Prostate gland (tissue), 2 donors: ENCODE data around the gene CEP152. TPM values are rescaled to one million over a fixed set of nuclear protein-coding genes. Genes with fewer than 3 reads are reported as not detected.

ENCODE experiments used
- DNase-seq: peaks from one replicate; pipeline ENCODE4 v3.0.0-alpha.2; 2019; ENCODE audit warnings: low spot score
- H3K27ac ChIP-seq, 2 donors: fragments of 200-600 bp; sonication (generic); 2 replicates each; pipeline ENCODE4 v1.5.1; 2017 to 2019
- H3K27me3 ChIP-seq: fragments of 200-600 bp; sonication (generic); replicated peaks from 2 replicates; pipeline ENCODE4 v1.5.1; 2019; ENCODE audit not compliant: insufficient read depth
- H3K36me3 ChIP-seq, 2 donors: fragments of 200-600 bp; sonication (generic); 1 replicate in 1 of 2; 2 replicates in 1 of 2; pipeline versions ENCODE4 v1.5.1 to v1.8.1; 2017 to 2019
- H3K4me1 ChIP-seq: fragments of 200-600 bp; sonication (generic); replicated peaks from 2 replicates; pipeline ENCODE4 v1.5.1; 2019
- H3K4me3 ChIP-seq, 2 donors: fragments of 200-600 bp; sonication (generic); 2 replicates each; pipeline ENCODE4 v1.5.1; 2017 to 2019
- H3K9me3 ChIP-seq: fragments of 200-600 bp; sonication (generic); 2 replicates; pipeline ENCODE4 v1.5.1; 2017
- CTCF ChIP-seq, 4 experiments: fragments of 200-600 bp in 2 of 4; fragments of 450-650 bp in 2 of 4; sonication (generic) in 2 of 4; IDR thresholded peaks; 1 replicate in 3 of 4; 2 replicates in 1 of 4; pipeline ENCODE4 v1.5.1; 2016 to 2019; ENCODE audit warnings: antibody characterized with exemption in 4 of 4, mild to moderate bottlenecking in 2 of 4, moderate library complexity in 2 of 4
- POLR2A ChIP-seq: fragments of 450-650 bp; IDR thresholded peaks from one replicate; pipeline ENCODE4 v1.6.1; 2016; ENCODE audit warnings: antibody characterized with exemption, mild to moderate bottlenecking
- POLR2AphosphoS5 ChIP-seq: sonication (generic); formaldehyde crosslinking; IDR thresholded peaks from one replicate; pipeline ENCODE4 v1.6.1; 2017; ENCODE audit warnings: antibody characterized with exemption
- WGBS: methylation state at CpG from one replicate; pipeline ENCODE4 v1.1.5; 2018; 5-methylcytosine and 5-hydroxymethylcytosine counted together
- intact Hi-C: fragments of 100-400 bp; cut with DNase I; formaldehyde crosslinking; loops from one replicate; pipeline ENCODE4 v1.14.2; 2022
- total RNA-seq, 2 donors: library from RNA; depleted of rRNA; stranded (reverse); fragments of >200 nt; gene quantifications; one replicate each; pipeline ENCODE4 v1.1.0, GENCODE V29; 2016

The CEP152 gene
- total RNA-seq, 2 donors from 2014 or later, result 5.9 to 9.0 TPM

- intact Hi-C loops, result no loop called here
- Histone ChIP-seq H3K36me3 (no peaks in the 10 kb centered on the region), H3K9me3 (no peaks in the 10 kb centered on the region), H3K4me1 (no peaks in the 10 kb centered on the region), H3K27me3 (no peaks in the 10 kb centered on the region), H3K27ac (no peak overlapping the region), H3K4me3 (no peak overlapping the region)
- TF ChIP-seq POLR2AphosphoS5 (no peak), POLR2A (no peak)
- DNase-seq, result no peak
- 33% methylated on average over 3 of the region's 3 CpGs for WGBS
Observed at GRCh38 chr15:48696627-48697312, 114.1 kb downstream of the CEP152 start.

DNA sequence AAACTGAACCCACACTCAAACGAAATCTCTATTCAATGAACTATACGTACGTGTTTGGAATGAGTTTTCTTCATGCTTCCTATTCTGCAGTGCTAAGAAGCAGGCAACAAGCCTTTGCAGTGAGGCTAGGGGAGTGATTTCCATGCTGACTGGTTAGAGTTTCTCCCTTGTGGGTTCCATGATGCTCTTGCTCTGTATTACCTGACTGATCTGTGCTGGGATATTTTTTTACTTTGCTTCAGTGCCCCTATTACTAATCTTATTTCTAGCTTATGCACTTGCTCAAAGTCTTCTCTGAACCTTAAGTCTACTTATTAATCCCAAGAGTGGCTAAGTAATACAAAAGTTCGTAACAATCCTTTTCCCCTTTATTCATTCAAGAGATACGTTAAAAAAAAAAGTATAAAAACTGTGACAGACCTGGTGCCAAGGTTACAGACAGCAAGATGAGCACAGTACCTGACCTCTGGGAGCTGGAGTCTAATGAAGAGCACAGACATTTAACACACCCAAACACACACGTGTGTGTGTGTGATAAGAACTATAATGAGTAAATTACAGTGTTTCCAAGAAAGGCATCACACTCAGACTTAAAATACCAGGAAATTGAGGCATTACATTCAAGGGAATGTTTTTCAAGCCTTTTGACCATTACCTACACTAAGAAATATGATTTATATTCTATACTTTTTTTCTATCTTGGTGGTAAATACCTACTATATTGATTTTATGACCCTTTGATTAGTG is 114.9 kb downstream of the CEP152 start:
- H3K27me3 ChIP-seq, result no peaks in the 10 kb centered on the region
- no peak for DNase-seq
- no peaks in the 10 kb centered on the region for H3K36me3 ChIP-seq
- no peak overlapping the region for H3K4me3 ChIP-seq
- H3K4me1 ChIP-seq, result no peaks in the 10 kb centered on the region
- no peak overlapping the region for H3K27ac ChIP-seq
- WGBS, result 68% methylated on average over 6 of the region's 6 CpGs
- no peak for TF ChIP-seq POLR2AphosphoS5
- TF ChIP-seq POLR2A, result no peak
- TF ChIP-seq CTCF (IDR thresholded peaks at IDR 0.05), result no peak
- intact Hi-C loops, result no loop called here
- H3K9me3 ChIP-seq, result no peaks in the 10 kb centered on the region

DNA sequence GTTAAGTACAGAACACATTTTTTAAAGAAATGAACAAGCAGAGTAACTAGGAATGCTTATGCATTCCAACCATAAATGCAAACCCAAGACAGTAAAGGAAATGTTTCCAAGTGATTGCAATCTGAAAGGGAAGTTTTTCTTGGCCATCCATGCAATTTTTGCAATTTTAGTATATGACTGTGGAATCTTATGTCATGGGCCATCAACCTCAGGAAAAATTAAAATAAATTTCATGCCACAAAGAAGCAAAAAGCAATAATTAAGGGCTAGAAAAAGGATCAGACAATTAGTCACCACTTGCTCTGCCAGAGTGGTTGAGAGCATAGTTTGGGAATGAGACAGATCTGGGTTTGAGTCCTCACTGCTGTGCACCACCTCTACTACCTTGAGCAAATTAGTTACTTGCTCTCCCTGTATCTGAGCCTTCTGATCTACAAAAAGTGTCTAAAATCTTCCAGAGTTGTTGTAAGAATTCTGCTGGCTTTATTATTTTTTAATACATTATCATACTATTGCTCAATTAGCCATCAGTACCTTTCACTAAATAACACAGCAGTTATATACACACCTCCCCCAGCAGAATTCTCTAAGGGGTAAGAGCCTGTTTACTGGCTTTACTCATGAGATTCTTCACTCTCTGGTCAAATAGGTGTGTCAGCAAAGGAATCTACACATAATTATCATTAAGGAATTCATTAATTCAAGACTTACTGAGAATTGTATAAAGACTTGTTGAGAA is 115.6 kb downstream of the CEP152 start:
- no peak for TF ChIP-seq POLR2AphosphoS5
- TF ChIP-seq POLR2A, result no peak
- intact Hi-C loops, result no loop called here

DNA sequence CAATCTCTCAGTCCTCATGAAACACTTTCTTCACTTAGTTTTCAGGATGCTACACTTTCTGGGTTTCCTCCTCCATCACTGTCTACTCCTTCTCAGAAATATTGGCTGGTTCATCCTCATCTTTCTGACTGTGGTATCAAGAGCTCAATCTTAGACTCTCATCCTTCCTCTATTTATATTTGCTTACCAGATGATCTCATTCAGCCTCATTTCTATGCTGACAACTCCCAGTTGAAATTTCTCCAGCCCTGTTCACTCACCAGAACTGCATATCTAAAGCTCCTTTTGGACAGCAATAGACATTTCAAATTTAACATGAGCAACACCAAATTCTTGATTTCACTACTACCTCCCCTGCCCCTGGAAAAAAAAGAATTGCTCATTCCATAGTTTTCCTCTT is 117.4 kb downstream of the CEP152 start:
- Histone ChIP-seq H3K27me3 (no peaks in the 10 kb centered on the region), H3K27ac (no peak overlapping the region), H3K9me3 (no peaks in the 10 kb centered on the region), H3K36me3 (no peaks in the 10 kb centered on the region), H3K4me1 (no peaks in the 10 kb centered on the region), H3K4me3 (no peak overlapping the region)
- intact Hi-C loops, result no loop called here
- TF ChIP-seq POLR2AphosphoS5 (no peak), CTCF (IDR thresholded peaks at IDR 0.05) (no peak), POLR2A (no peak)
- no peak for DNase-seq

More for the DNA sequence above, 115.6 kb downstream of the CEP152 start:
- H3K9me3 ChIP-seq, result no peaks in the 10 kb centered on the region
- no peak for DNase-seq
- H3K27ac ChIP-seq, result no peak overlapping the region
- no peaks in the 10 kb centered on the region for H3K4me1 ChIP-seq
- H3K36me3 ChIP-seq, result no peaks in the 10 kb centered on the region
- no peak overlapping the region for H3K4me3 ChIP-seq
- no peaks in the 10 kb centered on the region for H3K27me3 ChIP-seq

GRCh38 chr15:48688493-48688892 is 122.4 kb downstream of the CEP152 start:
- 46% methylated on average over 2 of the region's 2 CpGs for WGBS

More at GRCh38 chr15:48688493-48688892, 122.4 kb downstream of the CEP152 start:
- Histone ChIP-seq H3K4me1 (no peaks in the 10 kb centered on the region), H3K36me3 (no peaks in the 10 kb centered on the region), H3K27me3 (no peaks in the 10 kb centered on the region), H3K4me3 (no peak overlapping the region), H3K9me3 (no peaks in the 10 kb centered on the region), H3K27ac (no peak overlapping the region)
- no peak for TF ChIP-seq POLR2A
- TF ChIP-seq POLR2AphosphoS5, result no peak
- TF ChIP-seq CTCF (IDR thresholded peaks at IDR 0.05), result no peak
- no peak for DNase-seq
- intact Hi-C loops, result no loop called here

Other genes starting within 250 kb of the CEP152 start
- 10 to 100 TPM; 12.1 to 81.9 TPM for gene FBN1, start 165.4 kb downstream of the CEP152 start, total RNA-seq
- 100 to 1,000 TPM; 199 to 226 TPM for gene EID1, start 67.1 kb upstream of the CEP152 start, total RNA-seq
- gene SHC4, start 152.8 kb upstream of the CEP152 start, total RNA-seq, result 10 to 100 TPM in 1 of 2 donors, under 1 TPM in 1; 0.27 to 45.0 TPM
- 10 to 100 TPM; 39.6 to 46.4 TPM for gene SECISBP2L, start 235.4 kb upstream of the CEP152 start, total RNA-seq